KMS-11 (cell line): ENCODE measurements around the gene C2.

Experiments used
- H2AFZ ChIP-seq: fragments of 200-600 bp; sonication (generic); 2 replicates; pipeline ENCODE4 v1.6.1; 2016; ENCODE audit warnings: antibody characterized with exemption, mixed run types, low read depth
- H3K27ac ChIP-seq: fragments of 200-600 bp; sonication (generic); 2 replicates; pipeline ENCODE4 v1.6.1; 2016; ENCODE audit warnings: mild to moderate bottlenecking, mixed run types
- H3K27me3 ChIP-seq: fragments of 200-600 bp; sonication (generic); 2 replicates; pipeline ENCODE4 v1.6.1; 2017; ENCODE audit warnings: mild to moderate bottlenecking, low read depth, mixed run types, moderate library complexity; ENCODE audit not compliant: insufficient read depth
- H3K36me3 ChIP-seq: fragments of 200-600 bp; sonication (generic); 2 replicates; pipeline ENCODE4 v1.6.1; 2017; ENCODE audit warnings: mild to moderate bottlenecking, mixed run types; ENCODE audit not compliant: insufficient read depth
- H3K4me1 ChIP-seq: fragments of 200-600 bp; sonication (generic); 2 replicates; pipeline ENCODE4 v1.6.1; 2016; ENCODE audit warnings: mild to moderate bottlenecking, low read depth, mixed run types; ENCODE audit not compliant: poor library complexity, severe bottlenecking
- H3K4me2 ChIP-seq: fragments of 200-600 bp; sonication (generic); 2 replicates; pipeline ENCODE4 v1.7.0; 2016; ENCODE audit warnings: mild to moderate bottlenecking, mixed run types
- H3K4me3 ChIP-seq: fragments of 200-600 bp; sonication (generic); IDR thresholded peaks from 2 replicates; pipeline ENCODE4 v1.6.1; 2017; ENCODE audit warnings: low read depth, low read length, mixed read lengths; ENCODE audit not compliant: insufficient read depth
- H3K79me2 ChIP-seq: fragments of 200-600 bp; sonication (generic); 2 replicates; pipeline ENCODE4 v1.6.1; 2016; ENCODE audit warnings: low read depth, mixed run types; ENCODE audit not compliant: insufficient read depth
- H3K9ac ChIP-seq: fragments of 200-600 bp; sonication (generic); 2 replicates; pipeline ENCODE4 v1.6.1; 2016; ENCODE audit warnings: mild to moderate bottlenecking, mixed run types
- H4K20me1 ChIP-seq: fragments of 200-600 bp; sonication (generic); 2 replicates; pipeline ENCODE4 v1.6.1; 2016; ENCODE audit warnings: mild to moderate bottlenecking, mixed run types; ENCODE audit not compliant: insufficient read depth
- TF ChIP-seq, protein P1 (sequence below): fragments of 200-600 bp; sonication (generic); conservative IDR thresholded peaks from 2 replicates; pipeline ENCODE4 v1.6.1; 2017; ENCODE audit warnings: low read depth, mild to moderate bottlenecking, antibody characterized with exemption, low read length, moderate library complexity, mixed read lengths

The C2 gene

DNA sequence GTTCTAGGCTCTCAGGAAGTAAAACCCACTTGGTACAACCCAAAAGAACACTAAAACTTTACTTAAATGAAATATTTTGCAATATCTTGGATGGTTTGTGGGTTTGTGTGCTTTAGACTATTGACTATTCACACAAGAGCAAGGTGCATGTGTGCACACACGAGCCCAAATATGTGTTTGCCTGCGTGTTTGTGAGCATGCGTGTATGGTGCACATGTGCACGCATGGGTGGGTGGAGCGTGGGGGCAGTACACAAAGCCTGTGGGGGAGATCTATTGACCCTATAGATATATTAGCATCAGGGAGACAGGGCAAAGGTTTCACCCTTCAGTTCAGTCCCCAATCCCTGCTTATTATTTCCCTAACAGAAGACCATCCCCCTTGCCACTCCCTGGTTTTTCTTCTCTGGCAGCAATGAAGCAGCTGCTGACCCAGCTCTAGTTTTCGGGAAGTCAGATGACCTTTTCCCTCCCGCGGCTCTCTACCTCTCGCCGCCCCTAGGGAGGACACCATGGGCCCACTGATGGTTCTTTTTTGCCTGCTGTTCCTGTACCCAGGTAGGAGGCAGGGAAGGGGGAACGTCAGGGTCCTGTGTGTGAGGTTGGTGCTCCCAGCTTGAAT lies at the start of gene C2:
Gene C2 (plus strand): TSS at position 476 of the 621 bp plus-strand sequence. CDS start 36 bp downstream, at position 512.
- TF ChIP-seq, protein P1, sequence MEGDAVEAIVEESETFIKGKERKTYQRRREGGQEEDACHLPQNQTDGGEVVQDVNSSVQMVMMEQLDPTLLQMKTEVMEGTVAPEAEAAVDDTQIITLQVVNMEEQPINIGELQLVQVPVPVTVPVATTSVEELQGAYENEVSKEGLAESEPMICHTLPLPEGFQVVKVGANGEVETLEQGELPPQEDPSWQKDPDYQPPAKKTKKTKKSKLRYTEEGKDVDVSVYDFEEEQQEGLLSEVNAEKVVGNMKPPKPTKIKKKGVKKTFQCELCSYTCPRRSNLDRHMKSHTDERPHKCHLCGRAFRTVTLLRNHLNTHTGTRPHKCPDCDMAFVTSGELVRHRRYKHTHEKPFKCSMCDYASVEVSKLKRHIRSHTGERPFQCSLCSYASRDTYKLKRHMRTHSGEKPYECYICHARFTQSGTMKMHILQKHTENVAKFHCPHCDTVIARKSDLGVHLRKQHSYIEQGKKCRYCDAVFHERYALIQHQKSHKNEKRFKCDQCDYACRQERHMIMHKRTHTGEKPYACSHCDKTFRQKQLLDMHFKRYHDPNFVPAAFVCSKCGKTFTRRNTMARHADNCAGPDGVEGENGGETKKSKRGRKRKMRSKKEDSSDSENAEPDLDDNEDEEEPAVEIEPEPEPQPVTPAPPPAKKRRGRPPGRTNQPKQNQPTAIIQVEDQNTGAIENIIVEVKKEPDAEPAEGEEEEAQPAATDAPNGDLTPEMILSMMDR, result no peak
- Histone ChIP-seq H3K27me3 (no peaks in the 10 kb centered on the region; the same call in 1 of the 2 replicates), H3K27ac (no peak within 1 kb of the TSS), H3K79me2 (no peaks in the 10 kb centered on the region), H3K9ac (no peak within 1 kb of the TSS), H3K4me3 (no peak within 1 kb of the TSS), H3K4me1 (no peaks in the 10 kb centered on the region), H3K36me3 (no peaks in the 10 kb centered on the region), H3K4me2 (no peak within 1 kb of the TSS), H4K20me1 (no peaks in the 10 kb centered on the region), H2AFZ (no peak within 1 kb of the TSS)

DNA sequence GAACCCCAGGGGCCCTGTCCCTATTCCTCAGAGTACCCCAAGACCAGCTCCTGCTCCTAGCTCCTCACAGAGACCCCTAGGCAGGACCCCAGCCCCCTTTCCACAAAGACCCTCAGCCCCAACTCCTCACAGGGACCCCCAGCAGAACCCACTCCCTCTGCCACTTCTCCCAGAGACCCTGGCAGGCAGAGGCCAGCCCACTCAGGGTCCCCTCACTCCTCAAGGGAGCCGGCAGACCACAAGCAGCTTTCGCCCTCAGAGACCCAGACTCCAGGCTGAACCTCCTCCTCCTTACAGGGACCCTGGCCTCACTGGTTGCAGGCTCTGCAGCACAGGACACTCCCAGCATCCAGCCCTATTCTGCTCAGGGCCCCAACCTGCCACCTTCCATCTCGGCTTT lies 49.3 kb upstream of the C2 start:
- no peak overlapping the region for H3K4me3 ChIP-seq
- H3K9ac ChIP-seq, result no peak overlapping the region

DNA sequence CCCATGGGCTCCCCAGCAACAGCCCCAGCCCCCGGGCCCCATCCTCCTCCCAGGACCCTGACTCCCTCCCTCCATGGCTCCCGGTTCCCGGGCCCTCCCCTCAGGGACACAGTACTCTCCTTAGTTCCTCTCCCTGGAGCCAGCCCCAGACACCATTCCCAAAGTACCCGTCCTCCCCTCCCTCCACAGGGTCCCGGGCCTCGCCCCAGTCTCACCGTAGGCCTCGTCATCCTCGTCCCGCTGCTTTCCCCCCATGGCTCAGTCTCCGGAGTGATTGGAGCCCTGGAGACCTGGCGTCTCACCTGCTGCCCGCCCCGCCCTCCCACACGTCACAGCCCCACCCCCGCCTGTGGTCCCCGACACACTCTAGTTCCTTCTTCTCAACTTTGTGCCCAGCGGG lies 48.8 kb upstream of the C2 start, which contains the start of gene SLC44A4:
Gene SLC44A4 (minus strand): TSS at position 272 of the 400 bp plus-strand sequence. CDS start 17 bp downstream, at position 255.
- TF ChIP-seq, protein P1, result no peak

More for the DNA sequence above, 49.3 kb upstream of the C2 start:
- Histone ChIP-seq H3K27ac (no peak overlapping the region), H2AFZ (no peak overlapping the region), H3K4me2 (no peak overlapping the region), H3K36me3 (no peaks in the 10 kb centered on the region), H3K79me2 (no peaks in the 10 kb centered on the region), H4K20me1 (no peaks in the 10 kb centered on the region), H3K27me3 (no peaks in the 10 kb centered on the region), H3K4me1 (peaks cover 18% of the 10 kb centered on the region)
- TF ChIP-seq, protein P1, result no peak

DNA sequence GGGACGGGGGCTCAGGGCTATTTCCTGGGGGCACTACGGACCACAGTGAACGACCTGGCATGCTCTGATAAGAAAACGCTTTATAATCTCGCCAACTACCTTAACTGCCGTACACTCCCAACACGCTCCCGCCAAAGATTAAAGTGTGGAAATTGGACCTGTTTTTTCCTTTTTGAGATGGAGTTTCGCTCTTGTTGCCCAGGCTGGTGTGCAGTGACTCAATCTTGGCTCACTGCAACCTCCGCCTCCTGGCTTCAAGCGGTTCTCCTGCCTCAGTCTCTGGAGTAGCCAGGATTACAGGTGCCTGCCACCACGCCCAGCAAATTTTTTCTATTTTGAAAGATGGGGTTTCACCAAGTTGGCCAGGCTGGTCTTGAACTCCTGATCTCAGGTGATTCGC lies 48.4 kb upstream of the C2 start:
- H3K36me3 ChIP-seq, result no peaks in the 10 kb centered on the region
- H3K4me2 ChIP-seq, result no peak overlapping the region

More for the DNA sequence above, 48.8 kb upstream of the C2 start, which contains the start of gene SLC44A4:
- H3K4me2 ChIP-seq, result no peak within 1 kb of the TSS
- H3K79me2 ChIP-seq, result no peaks in the 10 kb centered on the region
- H3K4me1 ChIP-seq, result peaks cover 18% of the 10 kb centered on the region
- no peaks in the 10 kb centered on the region for H3K36me3 ChIP-seq
- H3K4me3 ChIP-seq, result no peak within 1 kb of the TSS
- no peaks in the 10 kb centered on the region for H4K20me1 ChIP-seq
- no peak within 1 kb of the TSS for H2AFZ ChIP-seq
- no peaks in the 10 kb centered on the region for H3K27me3 ChIP-seq
- H3K9ac ChIP-seq, result no peak within 1 kb of the TSS
- no peak within 1 kb of the TSS for H3K27ac ChIP-seq

More for the DNA sequence above, 48.4 kb upstream of the C2 start:
- Histone ChIP-seq H3K27me3 (no peaks in the 10 kb centered on the region), H2AFZ (no peak overlapping the region), H4K20me1 (no peaks in the 10 kb centered on the region), H3K4me3 (no peak overlapping the region), H3K79me2 (no peaks in the 10 kb centered on the region), H3K9ac (no peak overlapping the region), H3K27ac (no peak overlapping the region), H3K4me1 (peaks cover 18% of the 10 kb centered on the region)
- TF ChIP-seq, protein P1, result no peak
